Activated T-helper 17 cell treated with anti-CD3 and anti-CD28 coated beads, Interleukin-2, amount 50 U/mL, for 72 hours (primary cell): ENCODE results near the gene CLIC1. TPM values are rescaled to one million over a fixed set of nuclear protein-coding genes. Genes with fewer than 3 reads are reported as not detected.

Experiments
- ATAC-seq: fragments of 150-1000 bp; cut with Tn5 transposase; replicated peaks from 2 replicates; pipeline ENCODE4 v1.10.0; 2021; ENCODE audit warnings: mild to moderate bottlenecking, moderate library complexity
- H3K27ac Mint-ChIP-seq: one replicate; pipeline ENCODE4 v1.8.0; 2022; ENCODE audit warnings: mixed read lengths
- H3K27me3 Mint-ChIP-seq: one replicate; pipeline ENCODE4 v1.8.0; 2022; ENCODE audit warnings: mixed read lengths
- H3K36me3 Mint-ChIP-seq: one replicate; pipeline ENCODE4 v1.8.0; 2022; ENCODE audit warnings: low read depth, mild to moderate bottlenecking, mixed read lengths
- H3K4me1 Mint-ChIP-seq: one replicate; pipeline ENCODE4 v1.8.0; 2022; ENCODE audit warnings: mixed read lengths
- H3K4me3 Mint-ChIP-seq: one replicate; pipeline ENCODE4 v1.8.0; 2022; ENCODE audit warnings: mild to moderate bottlenecking, mixed read lengths
- H3K9me3 Mint-ChIP-seq: one replicate; pipeline ENCODE4 v1.8.0; 2022; ENCODE audit warnings: mixed read lengths
- total RNA-seq, 2 donors: library from RNA; stranded (reverse); gene quantifications; one replicate each; pipeline ENCODE4 v1.2.3, GENCODE V29; 2022

CLIC1 gene
- total RNA-seq, 2 donors from 2014 or later = 406 to 482 TPM

- Mint-ChIP-seq H3K4me3 (peak overlapping the region; percentile 98), H3K9me3 (no peaks in the 10 kb centered on the region), H3K36me3 (peaks cover 74% of the 10 kb centered on the region), H3K27me3 (no peaks in the 10 kb centered on the region), H3K27ac (peak overlapping the region; percentile 94), H3K4me1 (peaks cover 40% of the 10 kb centered on the region)
- ATAC-seq = no peak
Observed at GRCh38 chr6:31737315-31737990, 1.1 kb upstream of the CLIC1 start.

GRCh38 chr6:31736768-31737314 is 511 bp upstream of the CLIC1 start:
- H3K27ac Mint-ChIP-seq = peak overlapping the region; percentile 94
- no peaks in the 10 kb centered on the region for H3K27me3 Mint-ChIP-seq
- H3K9me3 Mint-ChIP-seq = no peaks in the 10 kb centered on the region
- H3K4me1 Mint-ChIP-seq = peaks cover 40% of the 10 kb centered on the region
- H3K4me3 Mint-ChIP-seq = peak overlapping the region; percentile 98
- no peak for ATAC-seq
- H3K36me3 Mint-ChIP-seq = peaks cover 74% of the 10 kb centered on the region

GRCh38 chr6:31734821-31735406 is 1.4 kb downstream of the CLIC1 start:
- H3K36me3 Mint-ChIP-seq = peaks cover 74% of the 10 kb centered on the region
- H3K27me3 Mint-ChIP-seq = no peaks in the 10 kb centered on the region
- peak; percentile 53 for ATAC-seq
- H3K4me1 Mint-ChIP-seq = peaks cover 40% of the 10 kb centered on the region
- no peaks in the 10 kb centered on the region for H3K9me3 Mint-ChIP-seq
- peak overlapping the region; percentile 94 for H3K27ac Mint-ChIP-seq
- peak overlapping the region; percentile 98 for H3K4me3 Mint-ChIP-seq

GRCh38 chr6:31734247-31734820 is 2.0 kb downstream of the CLIC1 start:
- H3K9me3 Mint-ChIP-seq = no peaks in the 10 kb centered on the region
- H3K36me3 Mint-ChIP-seq = peaks cover 75% of the 10 kb centered on the region
- H3K27ac Mint-ChIP-seq = peak overlapping the region; percentile 94
- no peaks in the 10 kb centered on the region for H3K27me3 Mint-ChIP-seq
- peak overlapping the region; percentile 98 for H3K4me3 Mint-ChIP-seq
- no peak for ATAC-seq
- H3K4me1 Mint-ChIP-seq = peaks cover 36% of the 10 kb centered on the region

GRCh38 chr6:31733734-31734133 is 2.6 kb downstream of the CLIC1 start:
- Mint-ChIP-seq H3K9me3 (no peaks in the 10 kb centered on the region), H3K27ac (peak overlapping the region; percentile 68), H3K27me3 (no peaks in the 10 kb centered on the region), H3K4me3 (peak overlapping the region; percentile 98), H3K4me1 (peaks cover 33% of the 10 kb centered on the region), H3K36me3 (peaks cover 81% of the 10 kb centered on the region)
- no peak for ATAC-seq

GRCh38 chr6:31732029-31732428 is 4.3 kb downstream of the CLIC1 start:
- H3K4me1 Mint-ChIP-seq = peaks cover 19% of the 10 kb centered on the region
- H3K9me3 Mint-ChIP-seq = no peaks in the 10 kb centered on the region
- H3K36me3 Mint-ChIP-seq = peaks cover 88% of the 10 kb centered on the region
- no peaks in the 10 kb centered on the region for H3K27me3 Mint-ChIP-seq
- peak overlapping the region; percentile 77 for H3K4me3 Mint-ChIP-seq
- no peak overlapping the region for H3K27ac Mint-ChIP-seq
- ATAC-seq = no peak

GRCh38 chr6:31730631-31731086 is 5.7 kb downstream of the CLIC1 start:
- H3K27me3 Mint-ChIP-seq = no peaks in the 10 kb centered on the region
- H3K4me3 Mint-ChIP-seq = peak overlapping the region; percentile 77
- H3K36me3 Mint-ChIP-seq = peaks cover 84% of the 10 kb centered on the region
- ATAC-seq = no peak
- peaks cover 33% of the 10 kb centered on the region for H3K4me1 Mint-ChIP-seq
- no peaks in the 10 kb centered on the region for H3K9me3 Mint-ChIP-seq
- H3K27ac Mint-ChIP-seq = peak overlapping the region; percentile 33

GRCh38 chr6:31729979-31730630 is 6.2 kb downstream of the CLIC1 start:
- Mint-ChIP-seq H3K9me3 (no peaks in the 10 kb centered on the region), H3K27ac (peak overlapping the region; percentile 33), H3K4me1 (peaks cover 34% of the 10 kb centered on the region), H3K36me3 (peaks cover 79% of the 10 kb centered on the region), H3K4me3 (peak overlapping the region; percentile 77), H3K27me3 (no peaks in the 10 kb centered on the region)
- ATAC-seq = peak; percentile 44

- Mint-ChIP-seq H3K9me3 (no peaks in the 10 kb centered on the region), H3K4me1 (peaks cover 34% of the 10 kb centered on the region), H3K27ac (no peak overlapping the region), H3K27me3 (no peaks in the 10 kb centered on the region), H3K4me3 (peak overlapping the region; percentile 77), H3K36me3 (peaks cover 73% of the 10 kb centered on the region)
- peak; percentile 68 for ATAC-seq
Observed at GRCh38 chr6:31729515-31729978, 6.8 kb downstream of the CLIC1 start.

- Mint-ChIP-seq H3K27ac (no peak within 1 kb of the TSS), H3K36me3 (peaks cover 67% of the 10 kb centered on the region), H3K4me1 (peaks cover 34% of the 10 kb centered on the region), H3K9me3 (no peaks in the 10 kb centered on the region), H3K4me3 (peak within 1 kb of the TSS; percentile 77), H3K27me3 (no peaks in the 10 kb centered on the region)
- peak; percentile 22 for ATAC-seq
Observed at GRCh38 chr6:31728767-31729514, 7.4 kb downstream of the CLIC1 start, which contains the start of gene DDAH2. Gene DDAH2, minus strand, starts transcription at chr6:31729299. Its CDS starts 138 bp downstream, at chr6:31729161.

- H3K4me1 Mint-ChIP-seq = peaks cover 28% of the 10 kb centered on the region
- peak overlapping the region; percentile 77 for H3K4me3 Mint-ChIP-seq
- H3K9me3 Mint-ChIP-seq = no peaks in the 10 kb centered on the region
- peaks cover 58% of the 10 kb centered on the region for H3K36me3 Mint-ChIP-seq
- peak overlapping the region; percentile 40 for H3K27ac Mint-ChIP-seq
- ATAC-seq = no peak
- H3K27me3 Mint-ChIP-seq = no peaks in the 10 kb centered on the region
Observed at GRCh38 chr6:31727717-31728671, 8.3 kb downstream of the CLIC1 start.

- Mint-ChIP-seq H3K27ac (peak overlapping the region; percentile 40), H3K4me3 (peak overlapping the region; percentile 53), H3K9me3 (no peaks in the 10 kb centered on the region), H3K4me1 (peaks cover 28% of the 10 kb centered on the region), H3K36me3 (peaks cover 49% of the 10 kb centered on the region), H3K27me3 (no peaks in the 10 kb centered on the region)
- ATAC-seq = no peak
Observed at GRCh38 chr6:31727034-31727716, 9.2 kb downstream of the CLIC1 start.
